Measurements from ENCODE around the gene HERPUD1. TPM values are rescaled to one million over a fixed set of nuclear protein-coding genes. Genes with fewer than 3 reads are reported as not detected.
A peak's percentile ranks its signal among the peaks of the same experiment; 100 is the strongest.

Gene HERPUD1
- total and polyA plus RNA-seq, 2 of the 13 experiments (the other 11 are each of a cell fraction or from before 2014, with no cell fraction given), result 96.2 to 323 TPM

GRCh38 chr16:56919099-56919800 lies 12.7 kb upstream of the HERPUD1 start (continued):
- TF ChIP-seq ZNF275 (CRISPR knock-in tag; IDR thresholded peaks at IDR 0.05; ENCODE audit: borderline replicate concordance), result 0 out of 2 replicates have a peak, but pooled peaks have one; percentile 46
- TF ChIP-seq ZNF792 (CRISPR knock-in tag; IDR thresholded peaks at IDR 0.05), result peak; percentile 74; the same call in 1 of the 2 replicates
- TF ChIP-seq BRCA1 (CRISPR knock-in tag; IDR thresholded peaks at IDR 0.05), result 0 out of 2 replicates have a peak, but pooled peaks have one; percentile 58
- TF ChIP-seq YY1 (IDR thresholded peaks at IDR 0.05; ENCODE audit: insufficient read depth, insufficient replicate concordance, low read depth, low read length), result peak; percentile 60
- TF ChIP-seq ZNF891 (CRISPR knock-in tag; IDR thresholded peaks at IDR 0.05), result peak; percentile 92
- peak; percentile 59; the same call in 1 of the 2 replicates for TF ChIP-seq ZNF232 (CRISPR knock-in tag; IDR thresholded peaks at IDR 0.05; ENCODE audit: borderline replicate concordance)
- peak; percentile 93 for TF ChIP-seq FOXP4 (CRISPR knock-in tag; IDR thresholded peaks at IDR 0.05)
- TF ChIP-seq ZNF281 (CRISPR knock-in tag; IDR thresholded peaks at IDR 0.05; ENCODE audit: borderline replicate concordance), result peak; percentile 67; the same call in 1 of the 2 replicates
- TF ChIP-seq ZNF503 (CRISPR knock-in tag; IDR thresholded peaks at IDR 0.05), result peak; percentile 78
- peak; percentile 45 for TF ChIP-seq ARID3A (IDR thresholded peaks at IDR 0.05; ENCODE audit: low read depth, low read length)
- peak; percentile 91; the same call in 1 of the 2 replicates for TF ChIP-seq ZBTB46 (CRISPR knock-in tag; IDR thresholded peaks at IDR 0.05; ENCODE audit: borderline replicate concordance)
- TF ChIP-seq ZNF367 (CRISPR knock-in tag; IDR thresholded peaks at IDR 0.05; ENCODE audit: borderline replicate concordance), result 0 out of 2 replicates have a peak, but pooled peaks have one; percentile 34
- peak; percentile 85; the same call in 1 of the 2 replicates for TF ChIP-seq TFAP4 (IDR thresholded peaks at IDR 0.05; ENCODE audit: borderline replicate concordance, low read depth)
- 0 out of 2 replicates have a peak, but pooled peaks have one; percentile 37 for TF ChIP-seq ZNF343 (CRISPR knock-in tag; IDR thresholded peaks at IDR 0.05)
